Measurements from ENCODE around the gene KRTAP3-1. TPM values are rescaled to one million over a fixed set of nuclear protein-coding genes. Genes with fewer than 3 reads are reported as not detected.

KRTAP3-1 gene
- total RNA-seq, 1 donor from 2014 or later = not detected

DNA sequence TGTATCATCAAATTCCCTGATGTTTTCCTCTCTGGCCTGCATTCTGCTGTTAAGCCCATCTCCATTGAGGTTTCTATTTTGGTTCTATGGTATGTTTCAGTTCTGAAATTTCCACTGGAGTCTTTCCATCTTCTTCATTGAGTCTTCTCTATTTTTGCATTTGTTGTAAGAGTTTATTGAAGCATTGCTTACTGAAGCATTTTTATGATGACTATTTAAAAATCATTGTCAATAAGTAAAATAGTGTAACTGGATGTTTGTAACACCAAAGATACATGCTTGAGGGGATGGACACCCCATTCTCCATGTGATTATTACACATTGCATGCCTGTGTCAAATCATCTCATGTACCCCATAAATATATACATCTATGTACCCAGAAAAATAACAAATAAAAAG is 33.4 kb downstream of the KRTAP3-1 start:
- Mint-ChIP-seq H3K4me3 (ENCODE audit: low read depth) (no peak overlapping the region), H3K27me3 (no peaks in the 10 kb centered on the region), H3K9me3 (ENCODE audit: low read depth) (no peaks in the 10 kb centered on the region), H3K4me1 (ENCODE audit: low read depth) (peaks cover 6% of the 10 kb centered on the region), H3K27ac (no peak overlapping the region), H3K36me3 (ENCODE audit: insufficient read depth) (no peaks in the 10 kb centered on the region)
- DNase-seq (ENCODE audit: low spot score, unreplicated experiment) = no peak
- TF ChIP-seq, protein P1, sequence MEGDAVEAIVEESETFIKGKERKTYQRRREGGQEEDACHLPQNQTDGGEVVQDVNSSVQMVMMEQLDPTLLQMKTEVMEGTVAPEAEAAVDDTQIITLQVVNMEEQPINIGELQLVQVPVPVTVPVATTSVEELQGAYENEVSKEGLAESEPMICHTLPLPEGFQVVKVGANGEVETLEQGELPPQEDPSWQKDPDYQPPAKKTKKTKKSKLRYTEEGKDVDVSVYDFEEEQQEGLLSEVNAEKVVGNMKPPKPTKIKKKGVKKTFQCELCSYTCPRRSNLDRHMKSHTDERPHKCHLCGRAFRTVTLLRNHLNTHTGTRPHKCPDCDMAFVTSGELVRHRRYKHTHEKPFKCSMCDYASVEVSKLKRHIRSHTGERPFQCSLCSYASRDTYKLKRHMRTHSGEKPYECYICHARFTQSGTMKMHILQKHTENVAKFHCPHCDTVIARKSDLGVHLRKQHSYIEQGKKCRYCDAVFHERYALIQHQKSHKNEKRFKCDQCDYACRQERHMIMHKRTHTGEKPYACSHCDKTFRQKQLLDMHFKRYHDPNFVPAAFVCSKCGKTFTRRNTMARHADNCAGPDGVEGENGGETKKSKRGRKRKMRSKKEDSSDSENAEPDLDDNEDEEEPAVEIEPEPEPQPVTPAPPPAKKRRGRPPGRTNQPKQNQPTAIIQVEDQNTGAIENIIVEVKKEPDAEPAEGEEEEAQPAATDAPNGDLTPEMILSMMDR (IDR thresholded peaks at IDR 0.05; ENCODE audit: unreplicated experiment) = no peak

- DNase-seq (ENCODE audit: low spot score, unreplicated experiment) = no peak
- H3K36me3 Mint-ChIP-seq (ENCODE audit: insufficient read depth) = no peaks in the 10 kb centered on the region
- H3K4me3 Mint-ChIP-seq (ENCODE audit: low read depth) = no peak overlapping the region
- TF ChIP-seq, protein P1 (IDR thresholded peaks at IDR 0.05; ENCODE audit: unreplicated experiment) = no peak
- no peak overlapping the region for H3K27ac Mint-ChIP-seq
- H3K27me3 Mint-ChIP-seq = no peaks in the 10 kb centered on the region
- H3K9me3 Mint-ChIP-seq (ENCODE audit: low read depth) = no peaks in the 10 kb centered on the region
- H3K4me1 Mint-ChIP-seq (ENCODE audit: low read depth) = peaks cover 2% of the 10 kb centered on the region
Measured at GRCh38 chr17:40974366-40974765, 34.6 kb downstream of the KRTAP3-1 start.

- Mint-ChIP-seq H3K4me3 (ENCODE audit: low read depth) (no peak overlapping the region), H3K36me3 (ENCODE audit: insufficient read depth) (no peaks in the 10 kb centered on the region), H3K4me1 (ENCODE audit: low read depth) (peaks cover 3% of the 10 kb centered on the region), H3K9me3 (ENCODE audit: low read depth) (peaks cover 9% of the 10 kb centered on the region), H3K27me3 (no peaks in the 10 kb centered on the region), H3K27ac (no peak overlapping the region)
- DNase-seq (ENCODE audit: low spot score, unreplicated experiment) = no peak
- TF ChIP-seq, protein P1 (IDR thresholded peaks at IDR 0.05; ENCODE audit: unreplicated experiment) = no peak
Measured at GRCh38 chr17:40967582-40967981, 41.3 kb downstream of the KRTAP3-1 start.

- no peaks in the 10 kb centered on the region for H3K27me3 Mint-ChIP-seq
- H3K4me3 Mint-ChIP-seq (ENCODE audit: low read depth) = no peak within 1 kb of the TSS
- no peak within 1 kb of the TSS for H3K27ac Mint-ChIP-seq
- peaks cover 9% of the 10 kb centered on the region for H3K9me3 Mint-ChIP-seq (ENCODE audit: low read depth)
- H3K4me1 Mint-ChIP-seq (ENCODE audit: low read depth) = peaks cover 8% of the 10 kb centered on the region
- no peak for DNase-seq (ENCODE audit: low spot score, unreplicated experiment)
- no peaks in the 10 kb centered on the region for H3K36me3 Mint-ChIP-seq (ENCODE audit: insufficient read depth)
- TF ChIP-seq, protein P1 (IDR thresholded peaks at IDR 0.05; ENCODE audit: unreplicated experiment) = no peak
Measured at GRCh38 chr17:40966848-40967247, 42.1 kb downstream of the KRTAP3-1 start, which contains the start of gene KRT39. TSS of gene KRT39 (minus strand) at chr17:40966948. CDS start at chr17:40966856, 92 bp downstream.

- Mint-ChIP-seq H3K36me3 (ENCODE audit: insufficient read depth) (no peaks in the 10 kb centered on the region), H3K27me3 (no peaks in the 10 kb centered on the region), H3K4me3 (ENCODE audit: low read depth) (no peak overlapping the region), H3K27ac (no peak overlapping the region), H3K9me3 (ENCODE audit: low read depth) (peaks cover 14% of the 10 kb centered on the region), H3K4me1 (ENCODE audit: low read depth) (peaks cover 23% of the 10 kb centered on the region)
- no peak for DNase-seq (ENCODE audit: low spot score, unreplicated experiment)
- TF ChIP-seq, protein P1 (IDR thresholded peaks at IDR 0.05; ENCODE audit: unreplicated experiment) = peak; percentile 61
Measured at GRCh38 chr17:40963838-40964237, 45.1 kb downstream of the KRTAP3-1 start.
